Neural cell (in vitro differentiated cells): ENCODE results near the gene CMTM7.

Experiments used
- EP300 ChIP-seq: fragments of 450-650 bp; conservative IDR thresholded peaks from 2 replicates; pipeline ENCODE4 v1.6.1; 2014; ENCODE audit warnings: antibody characterized with exemption, mild to moderate bottlenecking, moderate library complexity; ENCODE audit not compliant: poor library complexity, severe bottlenecking
- POLR2AphosphoS5 ChIP-seq: IDR thresholded peaks from 2 replicates; pipeline ENCODE4 v1.6.1; 2012
- SMC3 ChIP-seq: fragments of 450-650 bp; conservative IDR thresholded peaks from 2 replicates; pipeline ENCODE4 v1.6.1; 2014; ENCODE audit warnings: antibody characterized with exemption, mild to moderate bottlenecking, moderate library complexity; ENCODE audit not compliant: poor library complexity
- TF ChIP-seq, protein P1 (sequence below): fragments of 450-650 bp; IDR thresholded peaks from 2 replicates; pipeline ENCODE4 v1.5.1; 2014; ENCODE audit warnings: antibody characterized with exemption, mild to moderate bottlenecking, moderate library complexity; ENCODE audit not compliant: poor library complexity, severe bottlenecking

GRCh38 chr3:32405711-32406323 lies 14.2 kb downstream of the CMTM7 start:
- TF ChIP-seq, protein P1, sequence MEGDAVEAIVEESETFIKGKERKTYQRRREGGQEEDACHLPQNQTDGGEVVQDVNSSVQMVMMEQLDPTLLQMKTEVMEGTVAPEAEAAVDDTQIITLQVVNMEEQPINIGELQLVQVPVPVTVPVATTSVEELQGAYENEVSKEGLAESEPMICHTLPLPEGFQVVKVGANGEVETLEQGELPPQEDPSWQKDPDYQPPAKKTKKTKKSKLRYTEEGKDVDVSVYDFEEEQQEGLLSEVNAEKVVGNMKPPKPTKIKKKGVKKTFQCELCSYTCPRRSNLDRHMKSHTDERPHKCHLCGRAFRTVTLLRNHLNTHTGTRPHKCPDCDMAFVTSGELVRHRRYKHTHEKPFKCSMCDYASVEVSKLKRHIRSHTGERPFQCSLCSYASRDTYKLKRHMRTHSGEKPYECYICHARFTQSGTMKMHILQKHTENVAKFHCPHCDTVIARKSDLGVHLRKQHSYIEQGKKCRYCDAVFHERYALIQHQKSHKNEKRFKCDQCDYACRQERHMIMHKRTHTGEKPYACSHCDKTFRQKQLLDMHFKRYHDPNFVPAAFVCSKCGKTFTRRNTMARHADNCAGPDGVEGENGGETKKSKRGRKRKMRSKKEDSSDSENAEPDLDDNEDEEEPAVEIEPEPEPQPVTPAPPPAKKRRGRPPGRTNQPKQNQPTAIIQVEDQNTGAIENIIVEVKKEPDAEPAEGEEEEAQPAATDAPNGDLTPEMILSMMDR: no peak
- TF ChIP-seq EP300 (no peak), POLR2AphosphoS5 (no peak), SMC3 (no peak)
